Measurements from ENCODE around the gene ACAP2. TPM values are rescaled to one million over a fixed set of nuclear protein-coding genes. Genes with fewer than 3 reads are reported as not detected.

The ACAP2 gene
- total RNA-seq, 4 donors from 2014 or later: 31.8 to 85.8 (median 43.9) TPM

DNA sequence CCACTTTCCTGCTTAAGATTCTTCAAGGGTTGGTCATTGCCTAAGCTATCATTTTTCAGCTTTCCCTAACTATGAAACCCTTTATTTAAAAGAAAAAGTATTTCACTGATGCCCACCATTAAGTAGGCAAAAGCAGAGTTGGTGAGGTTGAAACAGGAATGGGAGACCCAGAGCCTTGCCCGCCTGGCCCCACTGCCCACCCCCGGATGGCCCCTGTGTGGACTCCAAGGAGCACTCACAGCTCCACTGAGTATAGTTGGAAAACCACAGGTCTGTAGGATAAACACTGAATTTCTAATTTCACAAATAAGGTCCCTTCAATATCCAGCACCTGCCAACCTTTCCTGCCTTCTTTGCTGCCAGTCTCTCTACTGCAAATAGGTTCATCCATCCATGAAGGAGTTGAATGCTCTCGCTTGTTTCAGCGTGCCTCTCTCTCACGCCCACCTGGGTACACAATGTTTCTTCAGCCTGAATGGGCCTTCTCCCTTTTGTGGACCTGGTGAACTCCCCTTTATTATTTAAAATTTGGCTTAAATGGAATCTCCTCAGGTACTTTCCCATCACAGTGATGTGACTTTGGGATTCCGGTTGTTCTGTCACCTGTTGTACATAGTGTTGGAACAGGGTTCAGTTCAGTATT lies 8.7 kb upstream of the ACAP2 start:
- intact Hi-C loops (cut with DNase I): no loop called here
- no peak for DNase-seq (ENCODE audit: extremely low spot score)
- no peaks in the 10 kb centered on the region for H3K36me3 ChIP-seq
- 94% methylated on average over 6 of the region's 6 CpGs for WGBS
- no peaks in the 10 kb centered on the region for H3K9me3 ChIP-seq
- H3K27ac ChIP-seq (replicated peaks in 1 of 4): peak overlapping the region in 2 of 4 donors; percentile 3 to 57
- peaks cover 0 to 7% (median 3%) of the 10 kb centered on the region in 4 donors for H3K4me1 ChIP-seq
- no peak for TF ChIP-seq EP300 (IDR thresholded peaks at IDR 0.05)
- no peak for TF ChIP-seq POLR2AphosphoS5 (IDR thresholded peaks at IDR 0.05)
- TF ChIP-seq POLR2A (IDR thresholded peaks at IDR 0.05; ENCODE audit: low read depth): no peak
- no peak for TF ChIP-seq CTCF (IDR thresholded peaks at IDR 0.05)
- H3K4me3 ChIP-seq: no peak overlapping the region
- H3K27me3 ChIP-seq: no peaks in the 10 kb centered on the region

- DNase-seq (ENCODE audit: extremely low spot score): no peak
- TF ChIP-seq CTCF (IDR thresholded peaks at IDR 0.05): no peak
- TF ChIP-seq POLR2A (IDR thresholded peaks at IDR 0.05; ENCODE audit: low read depth): no peak
- no peak for TF ChIP-seq POLR2AphosphoS5 (IDR thresholded peaks at IDR 0.05)
- no peak for TF ChIP-seq EP300 (IDR thresholded peaks at IDR 0.05)
- Histone ChIP-seq H3K9me3 (no peaks in the 10 kb centered on the region), H3K27me3 (no peaks in the 10 kb centered on the region), H3K27ac (replicated peaks in 1 of 4) (peak overlapping the region; percentile 3 to 57 (median 39)), H3K4me3 (no peak overlapping the region), H3K4me1 (peaks cover 0 to 7% (median 3%) of the 10 kb centered on the region in 4 donors), H3K36me3 (no peaks in the 10 kb centered on the region)
- WGBS: 44% methylated on average over 5 of the region's 5 CpGs
- intact Hi-C loops (cut with DNase I): no loop called here
These were observed 8.0 kb upstream of the ACAP2 start for GRCh38 chr3:195450731-195451229.

- no peaks in the 10 kb centered on the region for H3K27me3 ChIP-seq
- no peak overlapping the region for H3K27ac ChIP-seq (replicated peaks in 1 of 4)
- no peak for DNase-seq (ENCODE audit: extremely low spot score)
- H3K36me3 ChIP-seq: no peaks in the 10 kb centered on the region
- TF ChIP-seq EP300 (IDR thresholded peaks at IDR 0.05): no peak
- no peak for TF ChIP-seq POLR2A (IDR thresholded peaks at IDR 0.05; ENCODE audit: low read depth)
- H3K9me3 ChIP-seq: no peaks in the 10 kb centered on the region
- intact Hi-C loops (cut with DNase I): no loop called here
- peaks cover 6 to 13% (median 10%) of the 10 kb centered on the region in 4 donors for H3K4me1 ChIP-seq
- no peak overlapping the region for H3K4me3 ChIP-seq
- 94% methylated on average over 12 of the region's 12 CpGs for WGBS
These were observed 5.5 kb upstream of the ACAP2 start for GRCh38 chr3:195448205-195448875.

GRCh38 chr3:195447201-195447600 lies 4.4 kb upstream of the ACAP2 start:
- TF ChIP-seq CTCF (IDR thresholded peaks at IDR 0.05) (no peak), POLR2A (IDR thresholded peaks at IDR 0.05; ENCODE audit: low read depth) (no peak), POLR2AphosphoS5 (IDR thresholded peaks at IDR 0.05) (no peak)
- no peaks in the 10 kb centered on the region for H3K36me3 ChIP-seq
- peaks cover 6 to 15% (median 11%) of the 10 kb centered on the region in 4 donors for H3K4me1 ChIP-seq
- H3K9me3 ChIP-seq: no peaks in the 10 kb centered on the region
- no peak for DNase-seq (ENCODE audit: extremely low spot score)
- H3K27ac ChIP-seq (replicated peaks in 1 of 4): no peak overlapping the region
- 95% methylated on average over 6 of the region's 6 CpGs for WGBS
- no peak overlapping the region for H3K4me3 ChIP-seq
- intact Hi-C loops (cut with DNase I): no loop called here
- no peaks in the 10 kb centered on the region for H3K27me3 ChIP-seq

DNA sequence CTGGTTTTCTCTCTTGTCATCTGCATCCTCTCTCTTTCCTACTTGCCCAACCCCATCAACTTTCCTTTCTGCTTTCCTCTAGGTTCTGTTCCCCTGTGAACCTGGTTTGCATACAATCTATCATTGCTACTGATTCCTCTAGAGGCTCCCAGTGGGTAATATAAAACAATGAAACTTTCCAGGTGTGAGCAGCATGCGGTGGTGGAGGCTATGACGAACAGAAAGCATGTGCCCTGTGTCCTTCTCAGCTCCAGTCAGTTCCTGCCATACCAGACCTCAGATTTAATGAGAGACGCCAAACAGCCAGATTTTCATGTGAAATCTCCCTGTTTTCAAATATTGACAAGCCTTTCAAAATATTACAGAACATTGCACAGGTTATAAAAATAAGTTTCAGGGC lies 3.5 kb upstream of the ACAP2 start:
- TF ChIP-seq EP300 (IDR thresholded peaks at IDR 0.05): no peak
- TF ChIP-seq POLR2A (IDR thresholded peaks at IDR 0.05; ENCODE audit: low read depth): no peak
- no peak for TF ChIP-seq POLR2AphosphoS5 (IDR thresholded peaks at IDR 0.05)
- no peak for TF ChIP-seq CTCF (IDR thresholded peaks at IDR 0.05)
- H3K27ac ChIP-seq (replicated peaks in 1 of 4): no peak overlapping the region
- no peaks in the 10 kb centered on the region for H3K27me3 ChIP-seq
- no peak for DNase-seq (ENCODE audit: extremely low spot score)
- intact Hi-C loops (cut with DNase I): no loop called here
- no peaks in the 10 kb centered on the region for H3K9me3 ChIP-seq
- WGBS: 83% methylated on average over 3 of the region's 3 CpGs
- no peaks in the 10 kb centered on the region for H3K36me3 ChIP-seq
- H3K4me1 ChIP-seq: peaks cover 7 to 18% (median 15%) of the 10 kb centered on the region in 4 donors
- no peak overlapping the region for H3K4me3 ChIP-seq
